ENCODE results near the gene GNB5. TPM values are rescaled to one million over a fixed set of nuclear protein-coding genes. Genes with fewer than 3 reads are reported as not detected.

The GNB5 gene
- total RNA-seq, 1 experiment from 2014 or later: 29.8 TPM

DNA sequence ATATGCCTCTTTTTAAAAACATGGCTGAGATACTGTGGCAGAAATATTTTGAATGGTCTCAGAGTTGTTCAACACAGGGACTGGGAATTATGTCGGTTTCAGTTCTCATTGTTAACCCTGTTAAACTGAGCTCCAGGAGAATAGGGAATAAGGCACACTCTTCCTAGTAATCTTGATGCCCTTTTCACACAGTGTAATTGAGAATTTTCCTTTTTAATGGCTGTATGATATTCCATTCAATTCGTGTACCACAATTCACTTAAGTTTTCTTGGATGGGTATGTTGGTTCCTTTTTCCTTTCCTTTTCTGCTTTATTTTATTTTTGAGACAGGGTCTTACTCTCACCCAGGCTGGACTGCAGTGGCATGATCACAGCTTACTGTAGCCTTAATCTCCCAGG lies 44.9 kb downstream of the GNB5 start:
- Histone ChIP-seq H3K4me1 (ENCODE audit: insufficient read depth, low read length) (no peaks in the 10 kb centered on the region), H2BK20ac (ENCODE audit: low read depth, low read length, poor library complexity, severe bottlenecking) (no peak overlapping the region), H3K14ac (ENCODE audit: insufficient read depth, low read length) (no peak overlapping the region), H4K91ac (ENCODE audit: insufficient read length, low read depth, low read length) (no peak overlapping the region), H2BK12ac (ENCODE audit: insufficient read length, low read depth, low read length) (no peak overlapping the region), H3K23ac (ENCODE audit: insufficient read length, low read depth, low read length) (no peak overlapping the region), H2AK5ac (ENCODE audit: insufficient read length, low read length) (no peak overlapping the region), H3K56ac (ENCODE audit: insufficient read length, low read depth, low read length) (no peak overlapping the region), H2BK15ac (ENCODE audit: low read depth, low read length) (no peak overlapping the region), H4K20me1 (ENCODE audit: control insufficient read depth, insufficient read depth, insufficient read length) (no peaks in the 10 kb centered on the region), H3K4ac (ENCODE audit: low read depth, low read length) (no peak overlapping the region), H3T11ph (ENCODE audit: low read length) (no peak overlapping the region), H3K79me2 (ENCODE audit: insufficient read depth, low read length) (no peaks in the 10 kb centered on the region), H3K9ac (ENCODE audit: extremely low read depth, insufficient read length, low read length) (no peak overlapping the region), H3K18ac (ENCODE audit: insufficient read length, low read depth, low read length) (no peak overlapping the region), H3K27me3 (ENCODE audit: insufficient read depth, low read length) (no peaks in the 10 kb centered on the region), H3K79me1 (ENCODE audit: insufficient read depth, low read depth, low read length, poor library complexity, severe bottlenecking) (no peaks in the 10 kb centered on the region), H2BK120ac (ENCODE audit: low read depth, low read length, poor library complexity, severe bottlenecking) (no peak overlapping the region), H3K23me2 (ENCODE audit: insufficient read length, low read depth, low read length, poor library complexity, severe bottlenecking) (no peaks in the 10 kb centered on the region), H3K9me3 (ENCODE audit: control insufficient read depth, low read depth, low read length) (no peaks in the 10 kb centered on the region), H2BK5ac (ENCODE audit: insufficient read length, low read length) (no peak overlapping the region), H2AFZ (ENCODE audit: low read length) (no peak overlapping the region), H4K8ac (replicated peaks; ENCODE audit: insufficient read length, low read depth, low read length) (no peak overlapping the region), H3K27ac (ENCODE audit: insufficient read length, low read depth, low read length) (no peak overlapping the region), H4K5ac (ENCODE audit: insufficient read length, low read depth, low read length) (no peak overlapping the region), H3K4me2 (ENCODE audit: insufficient read depth, insufficient read length, low read length) (no peak overlapping the region)
- TF ChIP-seq, protein P1, sequence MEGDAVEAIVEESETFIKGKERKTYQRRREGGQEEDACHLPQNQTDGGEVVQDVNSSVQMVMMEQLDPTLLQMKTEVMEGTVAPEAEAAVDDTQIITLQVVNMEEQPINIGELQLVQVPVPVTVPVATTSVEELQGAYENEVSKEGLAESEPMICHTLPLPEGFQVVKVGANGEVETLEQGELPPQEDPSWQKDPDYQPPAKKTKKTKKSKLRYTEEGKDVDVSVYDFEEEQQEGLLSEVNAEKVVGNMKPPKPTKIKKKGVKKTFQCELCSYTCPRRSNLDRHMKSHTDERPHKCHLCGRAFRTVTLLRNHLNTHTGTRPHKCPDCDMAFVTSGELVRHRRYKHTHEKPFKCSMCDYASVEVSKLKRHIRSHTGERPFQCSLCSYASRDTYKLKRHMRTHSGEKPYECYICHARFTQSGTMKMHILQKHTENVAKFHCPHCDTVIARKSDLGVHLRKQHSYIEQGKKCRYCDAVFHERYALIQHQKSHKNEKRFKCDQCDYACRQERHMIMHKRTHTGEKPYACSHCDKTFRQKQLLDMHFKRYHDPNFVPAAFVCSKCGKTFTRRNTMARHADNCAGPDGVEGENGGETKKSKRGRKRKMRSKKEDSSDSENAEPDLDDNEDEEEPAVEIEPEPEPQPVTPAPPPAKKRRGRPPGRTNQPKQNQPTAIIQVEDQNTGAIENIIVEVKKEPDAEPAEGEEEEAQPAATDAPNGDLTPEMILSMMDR (conservative IDR thresholded peaks at IDR 0.05): no peak
- DNase-seq: no peak
- peaks cover 21 to 48% (median 45%) of the 10 kb centered on the region in 3 experiments for H3K36me3 Mint-ChIP-seq (ENCODE audit: insufficient read depth in 1 of 3, low read depth in 3 of 3)
- no peaks in the 10 kb centered on the region for H3K27me3 Mint-ChIP-seq (ENCODE audit: low read depth)
- no peak overlapping the region for H3K27ac Mint-ChIP-seq
- WGBS (ENCODE audit: extremely low coverage, insufficient read length, low lambda C conversion rate): no CpG with 5 or more reads among the region's 2 CpGs
- no peaks in the 10 kb centered on the region for H3K4me1 Mint-ChIP-seq
- H3K4me3 Mint-ChIP-seq: no peak overlapping the region
- peaks cover 4 to 5% of the 10 kb centered on the region in 2 experiments for H3K9me3 Mint-ChIP-seq

Measured in H9 (cell line).